GM23338 (cell line): Measurements from ENCODE around the gene PROX2. TPM values are rescaled to one million over a fixed set of nuclear protein-coding genes. Genes with fewer than 3 reads are reported as not detected.

Experiments
- ATAC-seq: fragments of 200-7000 bp; cut with Tn5 transposase; 3 replicates; pipeline ENCODE4 v1.9.1; 2020
- DNase-seq: peaks from one replicate; pipeline ENCODE4 v3.0.0-alpha.2; 2015; ENCODE audit warnings: low spot score
- H2AFZ ChIP-seq: fragments of 200-600 bp; sonication (generic); 2 replicates; pipeline ENCODE4 v1.8.0; 2016; ENCODE audit warnings: antibody characterized with exemption, mild to moderate bottlenecking, moderate library complexity
- H3F3A ChIP-seq: fragments of 200-600 bp; sonication (generic); replicated peaks from 2 replicates; pipeline ENCODE4 v1.8.0; 2017; ENCODE audit warnings: antibody characterized with exemption, mixed run types, low read depth
- H3K27ac ChIP-seq: fragments of 200-600 bp; sonication (generic); 2 replicates; pipeline ENCODE4 v1.6.1; 2016; ENCODE audit warnings: low read depth
- H3K27me3 ChIP-seq: fragments of 200-600 bp; sonication (generic); 2 replicates; pipeline ENCODE4 v1.8.0; 2016; ENCODE audit warnings: mild to moderate bottlenecking, mixed run types, moderate library complexity; ENCODE audit not compliant: insufficient read depth
- H3K36me3 ChIP-seq: fragments of 200-600 bp; sonication (generic); 2 replicates; pipeline ENCODE4 v1.8.0; 2016; ENCODE audit warnings: mild to moderate bottlenecking; ENCODE audit not compliant: insufficient read depth
- H3K4me1 ChIP-seq: fragments of 200-600 bp; sonication (generic); 2 replicates; pipeline ENCODE4 v1.8.0; 2016; ENCODE audit warnings: mild to moderate bottlenecking, moderate library complexity; ENCODE audit not compliant: insufficient read depth
- H3K4me2 ChIP-seq: fragments of 200-600 bp; sonication (generic); 2 replicates; pipeline ENCODE4 v1.7.1; 2017; ENCODE audit warnings: mixed run types
- H3K4me3 ChIP-seq: fragments of 200-600 bp; sonication (generic); 2 replicates; pipeline ENCODE4 v1.6.1; 2016; ENCODE audit warnings: mixed run types
- H3K79me2 ChIP-seq: fragments of 200-600 bp; sonication (generic); replicated peaks from 2 replicates; pipeline ENCODE4 v1.8.0; 2017; ENCODE audit warnings: mild to moderate bottlenecking; ENCODE audit not compliant: insufficient read depth
- H3K9me2 ChIP-seq: fragments of 200-600 bp; sonication (generic); 2 replicates; pipeline ENCODE4 v1.8.0; 2017; ENCODE audit not compliant: insufficient read depth
- H4K20me1 ChIP-seq: fragments of 200-600 bp; sonication (generic); replicated peaks from 2 replicates; pipeline ENCODE4 v1.8.0; 2017; ENCODE audit warnings: mild to moderate bottlenecking; ENCODE audit not compliant: insufficient read depth
- H3K27ac Mint-ChIP-seq: 2 replicates; pipeline ENCODE4 v1.8.0; 2020; ENCODE audit warnings: inconsistent platforms, mild to moderate bottlenecking, moderate library complexity, mixed read lengths
- H3K27me3 Mint-ChIP-seq: 3 replicates; pipeline ENCODE4 v1.8.0; 2022; ENCODE audit warnings: low read depth, mild to moderate bottlenecking, moderate library complexity, mixed read lengths, inconsistent platforms; ENCODE audit not compliant: insufficient read depth, poor library complexity
- H3K36me3 Mint-ChIP-seq: 3 replicates; pipeline ENCODE4 v1.8.0; 2021; ENCODE audit warnings: low read depth, mild to moderate bottlenecking, inconsistent platforms, moderate library complexity, mixed read lengths
- H3K4me1 Mint-ChIP-seq: 3 replicates; pipeline ENCODE4 v1.8.0; 2020; ENCODE audit warnings: mild to moderate bottlenecking, inconsistent platforms, mixed read lengths
- H3K4me3 Mint-ChIP-seq: 3 replicates; pipeline ENCODE4 v1.8.0; 2021; ENCODE audit warnings: moderate library complexity, mild to moderate bottlenecking, inconsistent platforms, mixed read lengths
- H3K9me3 Mint-ChIP-seq: 3 replicates; pipeline ENCODE4 v1.8.0; 2020; ENCODE audit warnings: moderate library complexity, mild to moderate bottlenecking, inconsistent platforms, mixed read lengths
- CREB1 ChIP-seq: fragments of 250-450 bp; sonication (Bioruptor Pico); IDR thresholded peaks from 2 replicates; pipeline ENCODE4 v1.5.0; 2020; ENCODE audit warnings: low read depth, mild to moderate bottlenecking, moderate library complexity
- CTCF ChIP-seq, 2 experiments: fragments of 200-600 bp in 1 of 2; sonication (generic) in 1 of 2; conservative IDR thresholded peaks; 2 replicates each; pipeline versions ENCODE4 v1.5.1 to v1.6.1; 2016 to 2017; ENCODE audit warnings: antibody characterized with exemption in 2 of 2, low read depth in 2 of 2, mild to moderate bottlenecking in 2 of 2, moderate library complexity in 1 of 2
- EZH2 ChIP-seq: fragments of 200-600 bp; sonication (generic); IDR thresholded peaks from one replicate; pipeline ENCODE4 v1.8.0; 2017; ENCODE audit warnings: antibody characterized with exemption, mild to moderate bottlenecking, low read depth; ENCODE audit not compliant: unreplicated experiment
- EZH2phosphoT487 ChIP-seq: fragments of 200-600 bp; sonication (generic); IDR thresholded peaks from one replicate; pipeline ENCODE4 v1.8.1; 2018; ENCODE audit warnings: antibody characterized with exemption; ENCODE audit not compliant: unreplicated experiment
- JUNB ChIP-seq: IDR thresholded peaks from one replicate; pipeline ENCODE4 v1.6.1; 2016; ENCODE audit warnings: antibody characterized with exemption; ENCODE audit not compliant: unreplicated experiment
- NANOG ChIP-seq: IDR thresholded peaks from 2 replicates; pipeline ENCODE4 v1.6.1; 2016; ENCODE audit warnings: antibody characterized with exemption, borderline replicate concordance
- POLR2AphosphoS5 ChIP-seq: IDR thresholded peaks from 2 replicates; pipeline ENCODE4 v1.6.1; 2016; ENCODE audit warnings: antibody characterized with exemption, low read depth
- REST ChIP-seq: IDR thresholded peaks from one replicate; pipeline ENCODE4 v1.6.1; 2018; ENCODE audit warnings: antibody characterized with exemption; ENCODE audit not compliant: unreplicated experiment
- STAT1 ChIP-seq: IDR thresholded peaks from one replicate; pipeline ENCODE4 v1.6.1; 2016; ENCODE audit warnings: antibody characterized with exemption; ENCODE audit not compliant: unreplicated experiment
- ZNF114 ChIP-seq: fragments of 250-450 bp; sonication (Bioruptor Pico); IDR thresholded peaks from 2 replicates; pipeline ENCODE4 v1.5.0; 2020; ENCODE audit warnings: mild to moderate bottlenecking, moderate library complexity
- ZNF331 ChIP-seq: fragments of 250-450 bp; sonication (Bioruptor Pico); IDR thresholded peaks from 2 replicates; pipeline ENCODE4 v1.5.0; 2020; ENCODE audit warnings: low read depth, mild to moderate bottlenecking, moderate library complexity
- polyA plus RNA-seq: library from polyadenylated mRNA; unstranded; fragments of >200 nt; fragmentation: Nextera tagmentation; extraction: Ambion mirVana; gene quantifications from 2 replicates; pipeline ENCODE4 v1.2.1, GENCODE V29; 2016
- total RNA-seq: library from RNA; depleted of rRNA; stranded (reverse); fragments of >200 nt; shearing (Covaris generic); gene quantifications from 2 replicates; pipeline ENCODE4 v1.2.3, GENCODE V29; 2014
- TF ChIP-seq, protein P1 (sequence below): IDR thresholded peaks from 2 replicates; pipeline ENCODE4 v1.6.1; 2016; ENCODE audit warnings: antibody characterized with exemption

PROX2 gene
- total and polyA plus RNA-seq, 2 experiments from 2014 or later, result 0.06 TPM; not detected in 1

- TF ChIP-seq REST (no peak), ZNF331 (CRISPR knock-in tag) (no peak), JUNB (no peak), CTCF (conservative IDR thresholded peaks at IDR 0.05; ENCODE audit: low read depth in 2 of 2) (no peak), POLR2AphosphoS5 (no peak), EZH2phosphoT487 (no peak)
These were observed 29.8 kb downstream of the PROX2 start (continued) for GRCh38 chr14:74846168-74846567.

GRCh38 chr14:74843653-74844052 is 32.3 kb downstream of the PROX2 start:
- DNase-seq, result no peak
- H3K36me3 ChIP-seq, result no peaks in the 10 kb centered on the region
- no peaks in the 10 kb centered on the region for H3K79me2 ChIP-seq
- no peaks in the 10 kb centered on the region for H3K9me2 ChIP-seq
- H3K4me3 ChIP-seq, result no peak overlapping the region
- no peaks in the 10 kb centered on the region for H3K27me3 ChIP-seq
- H3K4me2 ChIP-seq, result no peak overlapping the region
- peaks cover 5% of the 10 kb centered on the region; the same call in 2 of the 3 replicates for H3K4me1 Mint-ChIP-seq
- H3F3A ChIP-seq, result no peaks in the 10 kb centered on the region
- H3K27me3 Mint-ChIP-seq, result peaks cover 3% of the 10 kb centered on the region
- H2AFZ ChIP-seq, result no peak overlapping the region
- H3K36me3 Mint-ChIP-seq, result no peaks in the 10 kb centered on the region
- H3K27ac ChIP-seq, result no peak overlapping the region
- no peaks in the 10 kb centered on the region for H3K9me3 Mint-ChIP-seq
- no peaks in the 10 kb centered on the region for H4K20me1 ChIP-seq
- no peak; the same call in 2 of the 3 replicates for ATAC-seq
- no peak overlapping the region for H3K4me3 Mint-ChIP-seq
- H3K27ac Mint-ChIP-seq, result no peak overlapping the region
- H3K4me1 ChIP-seq, result no peaks in the 10 kb centered on the region
- TF ChIP-seq EZH2phosphoT487, result no peak
- TF ChIP-seq, protein P1, sequence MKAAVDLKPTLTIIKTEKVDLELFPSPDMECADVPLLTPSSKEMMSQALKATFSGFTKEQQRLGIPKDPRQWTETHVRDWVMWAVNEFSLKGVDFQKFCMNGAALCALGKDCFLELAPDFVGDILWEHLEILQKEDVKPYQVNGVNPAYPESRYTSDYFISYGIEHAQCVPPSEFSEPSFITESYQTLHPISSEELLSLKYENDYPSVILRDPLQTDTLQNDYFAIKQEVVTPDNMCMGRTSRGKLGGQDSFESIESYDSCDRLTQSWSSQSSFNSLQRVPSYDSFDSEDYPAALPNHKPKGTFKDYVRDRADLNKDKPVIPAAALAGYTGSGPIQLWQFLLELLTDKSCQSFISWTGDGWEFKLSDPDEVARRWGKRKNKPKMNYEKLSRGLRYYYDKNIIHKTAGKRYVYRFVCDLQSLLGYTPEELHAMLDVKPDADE, result no peak
- TF ChIP-seq EZH2, result no peak
- TF ChIP-seq NANOG, result no peak
- no peak for TF ChIP-seq CREB1 (CRISPR knock-in tag)
- no peak for TF ChIP-seq JUNB
- TF ChIP-seq ZNF331 (CRISPR knock-in tag), result no peak
- no peak for TF ChIP-seq ZNF114
- no peak for TF ChIP-seq REST
- TF ChIP-seq STAT1, result no peak
